GM10847 (cell line): ENCODE results near the gene ZNF695.

Experiments used
- POLR2A ChIP-seq: IDR thresholded peaks from 2 replicates; pipeline ENCODE4 v1.6.1; 2011; ENCODE audit not compliant: insufficient read length; ENCODE audit errors: extremely low read depth

The ZNF695 gene

DNA sequence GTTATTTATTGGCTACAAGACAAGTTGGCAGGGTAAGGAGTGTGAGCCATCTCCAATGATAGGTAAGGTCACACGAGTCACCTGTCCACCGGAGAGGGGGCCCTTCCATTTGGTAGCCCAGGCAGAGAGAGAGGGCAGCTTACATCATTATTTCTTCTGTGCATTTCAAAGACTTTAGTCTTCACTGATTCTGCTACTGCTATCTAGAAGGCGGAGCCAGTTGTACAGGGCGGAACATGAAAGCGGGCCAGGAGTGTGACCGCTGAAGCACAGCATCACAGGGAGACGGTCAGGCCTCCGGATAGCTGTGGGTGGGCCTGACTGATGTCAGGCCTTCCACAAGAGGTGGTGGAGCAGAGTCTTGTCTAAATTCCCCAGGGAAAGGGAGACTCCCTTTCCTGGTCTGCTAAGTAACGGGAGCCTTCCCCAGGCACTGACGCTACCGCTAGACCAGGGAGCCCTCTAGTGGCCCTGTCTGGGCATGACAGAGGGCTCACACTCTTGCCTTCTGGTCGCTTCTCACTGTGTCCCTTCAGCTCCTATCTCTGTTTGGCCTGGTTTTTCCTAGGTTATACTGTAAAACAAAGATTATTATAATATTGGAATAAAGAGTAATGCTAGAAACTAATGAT lies 36.7 kb downstream of the ZNF695 start:
- TF ChIP-seq POLR2A = no peak

DNA sequence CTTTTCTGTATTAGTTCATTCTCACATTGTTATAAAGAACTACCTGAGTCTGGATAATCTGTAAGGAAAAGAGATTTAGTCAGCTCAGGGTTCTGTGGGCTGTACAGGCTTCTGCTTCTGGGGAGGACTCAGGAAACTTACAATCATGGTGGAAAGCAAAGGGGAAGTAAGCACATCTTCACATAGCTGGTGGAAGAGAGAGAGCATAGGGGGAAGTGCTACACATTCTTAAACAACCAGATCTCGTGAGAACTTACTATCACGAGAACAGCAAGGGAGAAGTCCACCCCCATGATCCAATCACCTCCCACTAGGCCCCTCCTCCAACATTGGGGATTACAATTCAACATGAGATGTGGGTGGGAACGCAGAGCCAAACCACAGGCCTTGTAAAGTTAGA lies 38.2 kb downstream of the ZNF695 start:
- no peak for TF ChIP-seq POLR2A

DNA sequence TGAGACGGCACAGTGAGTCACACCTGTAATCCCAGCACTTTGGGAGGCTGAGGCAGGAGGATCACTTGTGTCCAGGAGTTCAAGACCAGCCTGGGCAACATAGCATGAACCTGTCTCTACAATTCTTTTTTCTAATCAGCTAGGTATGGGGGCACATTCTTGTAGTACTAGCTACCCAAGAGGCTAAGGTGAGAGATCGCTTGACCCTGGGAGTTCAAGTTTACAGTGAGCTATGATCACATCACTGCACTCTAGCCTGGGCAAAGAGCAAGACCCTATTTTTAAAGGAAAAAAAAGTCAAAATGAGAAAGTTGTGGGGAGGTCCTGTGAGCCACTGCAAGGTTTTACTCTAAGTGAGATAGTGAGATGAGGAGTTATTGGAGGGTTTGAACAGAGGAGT lies 41.4 kb downstream of the ZNF695 start:
- TF ChIP-seq POLR2A = no peak

DNA sequence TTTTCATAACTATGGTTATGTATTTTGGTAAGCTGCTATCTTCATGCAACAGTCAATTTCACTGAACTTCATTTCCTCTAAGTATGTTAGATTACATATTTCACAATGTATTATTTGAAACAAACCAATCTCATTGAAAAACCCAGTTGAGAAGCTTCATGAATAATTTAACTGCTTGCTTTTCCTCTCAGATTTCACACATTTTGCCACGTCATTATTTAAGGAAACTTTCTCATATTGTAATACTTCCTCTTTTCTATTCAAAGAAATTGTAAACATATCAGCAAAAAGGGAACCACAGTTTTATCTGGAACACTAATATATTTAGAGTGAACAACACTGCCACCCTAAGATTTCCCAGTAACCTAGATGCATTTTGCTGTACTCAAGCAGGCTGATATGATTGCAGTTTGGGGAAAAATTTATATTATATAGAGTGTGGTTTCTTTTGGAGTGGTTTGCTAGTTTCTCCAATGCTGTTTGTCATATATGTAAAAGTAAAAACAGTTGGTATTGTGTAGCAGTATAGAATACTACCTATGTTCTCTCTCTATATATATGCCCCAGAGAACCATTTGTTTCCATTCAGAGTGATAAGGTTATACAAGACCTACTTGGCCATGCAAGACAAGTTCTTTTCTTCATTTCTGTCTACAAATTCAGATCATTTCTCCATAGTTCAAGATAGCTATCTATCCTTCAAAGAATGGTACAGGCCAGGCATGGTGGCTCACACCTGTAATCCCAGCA lies 47.7 kb downstream of the ZNF695 start:
- TF ChIP-seq POLR2A = no peak

DNA sequence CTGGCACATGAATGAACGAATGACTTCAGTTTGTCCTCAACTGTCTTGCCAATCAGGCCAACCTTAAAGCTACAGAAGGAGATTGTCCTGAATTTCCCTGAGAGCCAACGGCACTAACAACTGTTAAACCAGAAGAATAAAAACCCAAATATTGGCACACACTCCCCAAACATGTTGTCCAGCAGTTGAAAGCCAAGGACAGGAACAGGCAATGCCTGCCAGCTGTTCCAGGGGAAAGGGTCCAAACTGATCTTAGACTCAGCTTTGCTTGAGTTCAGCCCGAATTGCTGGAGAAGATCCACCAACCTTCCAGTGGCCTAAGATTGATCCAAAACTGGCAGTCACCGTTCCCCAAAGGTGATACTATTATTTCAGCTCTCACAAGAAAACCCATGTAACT lies 53.7 kb downstream of the ZNF695 start:
- no peak for TF ChIP-seq POLR2A

DNA sequence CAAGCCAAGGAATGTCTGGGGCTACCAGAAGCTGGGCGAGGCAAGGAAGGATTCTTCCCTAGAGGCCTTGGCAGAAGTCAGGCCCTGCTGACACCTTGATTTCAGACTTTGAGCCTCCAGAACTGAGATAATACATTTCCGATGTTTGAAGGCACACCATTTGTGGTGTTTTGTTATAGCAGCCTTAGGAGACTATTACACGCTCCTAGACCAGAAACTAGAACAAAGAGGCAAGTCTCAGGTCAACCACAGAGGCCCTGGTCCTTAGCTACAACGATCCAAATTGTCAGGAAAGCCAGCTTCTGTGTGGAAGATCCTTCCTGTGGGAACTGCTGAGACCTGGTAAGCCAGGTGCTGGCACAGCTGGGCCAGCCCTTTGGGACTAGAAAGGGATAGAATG lies 56.4 kb downstream of the ZNF695 start:
- TF ChIP-seq POLR2A = no peak

DNA sequence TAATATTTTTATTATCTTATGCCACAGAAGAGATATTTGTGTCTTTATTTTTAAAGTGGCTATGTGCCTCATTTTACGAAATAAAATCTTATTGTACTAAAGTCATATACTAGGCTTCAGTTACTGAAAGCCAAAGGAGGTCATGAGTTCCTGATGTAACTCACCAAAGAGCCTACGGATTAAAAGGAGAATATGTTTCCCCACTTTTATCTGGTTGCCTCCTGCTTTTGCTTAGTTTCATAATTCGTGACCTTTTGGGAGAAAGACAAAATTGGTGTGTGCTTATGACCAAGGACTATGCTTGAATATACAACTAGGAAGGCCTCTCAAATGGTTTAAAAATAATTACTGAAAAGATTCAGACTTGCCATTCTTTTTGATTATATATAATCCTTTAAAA lies 57.9 kb downstream of the ZNF695 start:
- TF ChIP-seq POLR2A = no peak

DNA sequence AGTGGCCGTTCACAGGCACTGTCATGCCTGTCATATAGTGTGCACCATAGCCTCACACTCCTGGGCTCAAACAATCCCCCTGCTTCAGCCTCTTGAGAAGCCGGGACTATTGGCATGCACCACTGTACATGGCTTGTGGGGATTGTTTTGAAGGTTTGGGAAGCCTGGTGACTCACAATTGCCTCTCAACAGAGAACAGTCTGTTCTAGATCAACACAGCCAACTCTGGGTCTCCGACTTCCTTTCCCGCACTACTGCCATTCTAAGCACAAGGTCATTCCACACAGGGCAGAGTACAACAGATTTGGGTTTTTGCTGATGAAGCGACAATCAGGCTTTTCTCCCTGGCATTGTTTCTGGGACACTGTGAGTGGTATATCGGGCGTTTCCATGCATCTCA lies 60.6 kb downstream of the ZNF695 start:
- TF ChIP-seq POLR2A = no peak

DNA sequence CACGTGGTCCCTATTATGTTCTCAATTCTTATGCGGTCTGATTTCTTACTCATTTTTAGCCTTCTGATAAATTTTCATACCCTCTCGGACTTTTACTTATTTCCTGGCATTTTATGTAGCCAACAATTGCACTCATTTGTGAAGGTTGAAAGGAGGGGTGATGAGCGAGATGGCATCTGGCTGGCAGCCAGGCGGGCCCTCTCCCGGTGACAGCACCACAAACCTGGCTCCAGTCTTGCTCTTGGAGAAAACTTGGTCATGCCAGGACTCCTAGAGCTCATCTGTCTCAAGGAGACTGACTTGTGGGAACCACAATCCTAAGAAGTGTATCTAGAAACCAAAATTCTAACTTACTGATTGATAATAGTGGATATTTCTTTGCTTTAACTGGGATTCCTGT lies 61.5 kb downstream of the ZNF695 start:
- TF ChIP-seq POLR2A = no peak
